RWPE2 (cell line): ENCODE results near the gene SLC6A18.

ENCODE experiments used
- ATAC-seq: fragments of 200-7000 bp; cut with Tn5 transposase; 3 replicates; pipeline ENCODE4 v1.9.1; 2021; ENCODE audit warnings: low read depth
- DNase-seq: peaks from one replicate; pipeline ENCODE4 v3.0.0-alpha.2; 2020; ENCODE audit warnings: low spot score
- H3K27ac ChIP-seq: fragments of 450-650 bp; 2 replicates; pipeline ENCODE4 v1.5.1; 2017; ENCODE audit warnings: mild to moderate bottlenecking; ENCODE audit not compliant: poor library complexity, severe bottlenecking
- H3K27me3 ChIP-seq: fragments of 250-450 bp; sonication (Bioruptor Pico); 2 replicates; pipeline ENCODE4 v1.5.1; 2021; ENCODE audit warnings: mild to moderate bottlenecking, moderate library complexity; ENCODE audit not compliant: insufficient read depth, poor library complexity, severe bottlenecking
- H3K36me3 ChIP-seq: fragments of 250-450 bp; sonication (Bioruptor Pico); 2 replicates; pipeline ENCODE4 v1.5.1; 2020; ENCODE audit warnings: low read depth, mild to moderate bottlenecking, moderate library complexity
- H3K4me1 ChIP-seq: fragments of 250-450 bp; sonication (Bioruptor Pico); 2 replicates; pipeline ENCODE4 v1.5.1; 2021; ENCODE audit warnings: mild to moderate bottlenecking, moderate library complexity; ENCODE audit not compliant: insufficient read depth, poor library complexity, severe bottlenecking
- H3K4me3 ChIP-seq: fragments of 250-450 bp; sonication (Bioruptor Pico); 2 replicates; pipeline ENCODE4 v1.5.1; 2021; ENCODE audit warnings: mild to moderate bottlenecking, moderate library complexity; ENCODE audit not compliant: severe bottlenecking
- H3K9me3 ChIP-seq: fragments of 250-450 bp; sonication (Bioruptor Pico); 2 replicates; pipeline ENCODE4 v1.5.1; 2021; ENCODE audit warnings: mild to moderate bottlenecking, moderate library complexity; ENCODE audit not compliant: severe bottlenecking
- CTCF ChIP-seq: fragments of 450-650 bp; IDR thresholded peaks from one replicate; pipeline ENCODE4 v1.5.1; 2017; ENCODE audit warnings: mild to moderate bottlenecking, moderate library complexity; ENCODE audit not compliant: poor library complexity, severe bottlenecking

Gene SLC6A18

DNA sequence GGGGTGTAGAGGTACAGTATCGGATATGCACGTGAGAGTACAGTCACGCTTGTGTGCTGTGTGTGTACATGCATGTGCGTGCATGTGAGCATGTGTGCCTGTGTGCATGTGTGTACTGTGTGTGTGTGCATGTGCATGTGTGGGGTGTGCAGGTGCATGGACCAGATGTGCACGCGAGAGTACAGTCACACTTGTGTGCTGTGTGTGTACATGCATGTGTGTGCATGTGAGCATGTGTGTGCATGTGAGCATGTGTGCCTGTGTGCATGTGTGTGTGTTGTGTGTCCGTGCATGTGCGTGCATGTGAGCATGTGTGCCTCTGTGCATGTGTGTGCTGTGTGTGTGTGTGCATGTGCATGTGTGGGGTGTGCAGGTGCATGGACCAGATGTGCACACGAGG lies 13.5 kb upstream of the SLC6A18 start:
- Histone ChIP-seq H3K4me1 (no peaks in the 10 kb centered on the region), H3K27me3 (no peaks in the 10 kb centered on the region), H3K27ac (no peak overlapping the region), H3K36me3 (no peaks in the 10 kb centered on the region), H3K9me3 (no peaks in the 10 kb centered on the region), H3K4me3 (no peak overlapping the region)
- ATAC-seq (no peak), DNase-seq (peak; percentile 19)
- no peak for TF ChIP-seq CTCF

DNA sequence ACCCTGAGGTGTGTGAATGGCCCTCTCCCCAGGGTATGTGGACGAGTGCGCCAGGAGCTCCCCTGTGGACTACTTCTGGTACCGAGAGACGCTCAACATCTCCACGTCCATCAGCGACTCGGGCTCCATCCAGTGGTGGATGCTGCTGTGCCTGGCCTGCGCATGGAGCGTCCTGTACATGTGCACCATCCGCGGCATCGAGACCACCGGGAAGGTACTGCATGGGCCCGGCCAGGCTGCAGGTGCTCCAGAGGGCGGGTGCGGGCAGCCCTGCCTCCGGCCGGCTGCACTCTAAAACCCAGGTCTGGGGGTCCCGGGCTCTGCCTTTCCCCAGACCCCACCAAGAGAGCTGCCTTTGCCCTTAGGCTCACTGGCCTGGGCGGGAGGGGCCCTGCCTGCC lies 12.9 kb upstream of the SLC6A18 start:
- no peaks in the 10 kb centered on the region for H3K27me3 ChIP-seq
- H3K4me1 ChIP-seq, result no peaks in the 10 kb centered on the region
- no peaks in the 10 kb centered on the region for H3K36me3 ChIP-seq
- no peak for TF ChIP-seq CTCF
- H3K9me3 ChIP-seq, result no peaks in the 10 kb centered on the region
- H3K27ac ChIP-seq, result no peak overlapping the region
- ATAC-seq (no peak), DNase-seq (peak; percentile 68)
- no peak overlapping the region for H3K4me3 ChIP-seq

- Histone ChIP-seq H3K4me1 (no peaks in the 10 kb centered on the region), H3K9me3 (no peaks in the 10 kb centered on the region), H3K27ac (no peak overlapping the region), H3K4me3 (no peak overlapping the region), H3K27me3 (no peaks in the 10 kb centered on the region), H3K36me3 (no peaks in the 10 kb centered on the region)
- DNase-seq (peak; percentile 66), ATAC-seq (no peak)
- TF ChIP-seq CTCF, result no peak
These were observed 12.3 kb upstream of the SLC6A18 start for GRCh38 chr5:1212881-1213280.

DNA sequence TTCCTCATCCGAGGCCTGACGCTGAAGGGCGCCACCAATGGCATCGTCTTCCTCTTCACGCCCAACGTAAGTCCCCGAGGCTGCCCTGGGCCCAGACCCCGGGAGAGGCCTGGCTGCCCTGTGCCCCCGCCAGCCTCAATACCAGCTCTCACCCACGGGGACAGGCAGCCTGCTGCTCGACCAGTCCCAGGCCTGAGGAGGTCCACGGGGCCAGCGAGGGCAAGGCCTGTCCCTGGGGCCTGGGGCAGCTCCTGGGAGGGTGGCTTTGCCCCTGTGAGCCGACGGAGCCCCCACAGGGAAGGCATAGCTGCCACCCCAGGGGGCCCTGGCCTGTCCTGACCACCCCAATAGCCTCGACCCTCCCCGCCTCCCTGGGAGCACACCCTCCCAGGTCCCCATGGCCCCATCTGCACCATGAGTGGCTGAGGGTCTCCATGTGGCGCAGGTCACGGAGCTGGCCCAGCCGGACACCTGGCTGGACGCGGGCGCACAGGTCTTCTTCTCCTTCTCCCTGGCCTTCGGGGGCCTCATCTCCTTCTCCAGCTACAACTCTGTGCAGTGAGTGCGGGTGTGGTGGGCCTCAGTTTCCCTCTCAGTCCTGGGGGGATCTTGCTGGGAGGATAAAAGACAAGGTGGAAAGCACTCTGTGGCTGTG lies 11.5 kb upstream of the SLC6A18 start:
- Histone ChIP-seq H3K27me3 (no peaks in the 10 kb centered on the region), H3K4me1 (no peaks in the 10 kb centered on the region), H3K27ac (no peak overlapping the region), H3K9me3 (no peaks in the 10 kb centered on the region), H3K36me3 (no peaks in the 10 kb centered on the region), H3K4me3 (no peak overlapping the region)
- peak; percentile 71 for DNase-seq
- TF ChIP-seq CTCF, result no peak
- no peak for ATAC-seq

- DNase-seq (peak; percentile 59), ATAC-seq (no peak)
- H3K9me3 ChIP-seq, result no peaks in the 10 kb centered on the region
- H3K27me3 ChIP-seq, result no peaks in the 10 kb centered on the region
- H3K4me3 ChIP-seq, result no peak overlapping the region
- no peaks in the 10 kb centered on the region for H3K36me3 ChIP-seq
- no peak overlapping the region for H3K27ac ChIP-seq
- no peak for TF ChIP-seq CTCF
- H3K4me1 ChIP-seq, result no peaks in the 10 kb centered on the region
These were observed 10.8 kb upstream of the SLC6A18 start for GRCh38 chr5:1214163-1214935.
